Measurements from ENCODE around the gene JPT2.
"Not testable (repeated sequence)": the region's sequence is repeated elsewhere in the genome, so short reads cannot be mapped to it uniquely, and the experiment has no call there.

The JPT2 gene

DNA sequence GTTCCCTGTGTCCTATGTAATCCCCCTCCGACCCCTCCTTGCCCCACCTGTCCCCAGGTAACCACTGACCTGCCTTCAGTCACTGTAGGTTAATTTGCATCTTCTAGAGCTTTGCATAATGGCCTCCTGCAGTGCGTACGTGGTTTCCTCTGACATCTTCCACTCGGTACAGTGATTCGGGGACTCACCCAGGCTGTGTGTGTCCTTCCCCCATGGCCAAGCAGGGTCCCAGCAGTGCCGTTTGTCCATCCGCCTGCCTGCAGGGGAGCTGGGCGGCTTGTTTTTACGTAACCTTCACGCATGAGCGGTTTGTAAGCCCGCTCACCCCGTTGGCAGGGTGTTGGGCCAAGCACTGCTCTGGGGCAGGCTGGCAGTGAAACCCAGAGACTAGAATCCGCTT, 35.9 kb downstream of the JPT2 start:
- peak overlapping the region; percentile 57 for H3K9ac ChIP-seq (ENCODE audit: low read length)
- H3K27me3 ChIP-seq (ENCODE audit: low read length), result no peaks in the 10 kb centered on the region
- TF ChIP-seq, protein P1, sequence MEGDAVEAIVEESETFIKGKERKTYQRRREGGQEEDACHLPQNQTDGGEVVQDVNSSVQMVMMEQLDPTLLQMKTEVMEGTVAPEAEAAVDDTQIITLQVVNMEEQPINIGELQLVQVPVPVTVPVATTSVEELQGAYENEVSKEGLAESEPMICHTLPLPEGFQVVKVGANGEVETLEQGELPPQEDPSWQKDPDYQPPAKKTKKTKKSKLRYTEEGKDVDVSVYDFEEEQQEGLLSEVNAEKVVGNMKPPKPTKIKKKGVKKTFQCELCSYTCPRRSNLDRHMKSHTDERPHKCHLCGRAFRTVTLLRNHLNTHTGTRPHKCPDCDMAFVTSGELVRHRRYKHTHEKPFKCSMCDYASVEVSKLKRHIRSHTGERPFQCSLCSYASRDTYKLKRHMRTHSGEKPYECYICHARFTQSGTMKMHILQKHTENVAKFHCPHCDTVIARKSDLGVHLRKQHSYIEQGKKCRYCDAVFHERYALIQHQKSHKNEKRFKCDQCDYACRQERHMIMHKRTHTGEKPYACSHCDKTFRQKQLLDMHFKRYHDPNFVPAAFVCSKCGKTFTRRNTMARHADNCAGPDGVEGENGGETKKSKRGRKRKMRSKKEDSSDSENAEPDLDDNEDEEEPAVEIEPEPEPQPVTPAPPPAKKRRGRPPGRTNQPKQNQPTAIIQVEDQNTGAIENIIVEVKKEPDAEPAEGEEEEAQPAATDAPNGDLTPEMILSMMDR (IDR thresholded peaks at IDR 0.05; ENCODE audit: insufficient read depth, low read length, poor library complexity, severe bottlenecking), result no peak
- TF ChIP-seq EZH2phosphoT487 (conservative IDR thresholded peaks at IDR 0.05; ENCODE audit: low read length), result no peak
- H3K79me2 ChIP-seq (ENCODE audit: insufficient read depth, low read length), result peaks cover 69% of the 10 kb centered on the region
- peak overlapping the region; percentile 14 for H3K4me3 ChIP-seq (ENCODE audit: insufficient read depth, low read length, poor library complexity, severe bottlenecking)
- H3K4me2 ChIP-seq (ENCODE audit: low read depth, low read length, poor library complexity, severe bottlenecking), result peak overlapping the region; percentile 69
- H3K9me2 ChIP-seq (replicated peaks; ENCODE audit: insufficient read depth, low read length), result no peaks in the 10 kb centered on the region
- no peaks in the 10 kb centered on the region for H3K9me3 ChIP-seq (ENCODE audit: insufficient read depth, low read length)
- H4K20me1 ChIP-seq (ENCODE audit: low read depth, low read length), result no peaks in the 10 kb centered on the region
- H3K27ac ChIP-seq (ENCODE audit: low read depth, low read length), result peak overlapping the region; percentile 68
- peaks cover 16% of the 10 kb centered on the region for H3F3A ChIP-seq (ENCODE audit: insufficient read depth)
- no peak overlapping the region for H2AFZ ChIP-seq (ENCODE audit: low read depth, low read length, severe bottlenecking)
- no peaks in the 10 kb centered on the region for H3K36me3 ChIP-seq (ENCODE audit: low read length)

DNA sequence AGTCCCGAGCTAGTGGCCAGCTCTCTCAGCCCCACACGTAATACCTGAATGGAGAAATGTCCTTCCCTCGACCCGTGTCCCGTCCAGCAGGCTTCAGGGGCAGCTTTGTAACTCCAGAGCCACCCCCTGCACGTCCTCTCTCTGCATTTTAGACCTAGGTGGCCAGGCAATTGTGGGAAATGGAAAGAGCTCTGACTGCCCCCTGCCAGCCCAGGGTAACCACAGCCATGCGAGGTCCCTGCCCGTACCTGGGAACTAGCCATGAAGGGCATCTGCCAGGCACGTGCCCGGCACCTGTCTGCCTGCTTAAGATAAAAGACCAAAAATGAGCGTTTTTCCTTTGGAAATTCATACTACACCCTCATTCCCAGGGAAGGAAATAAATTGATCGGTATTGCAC, 37.1 kb downstream of the JPT2 start:
- H3K9me3 ChIP-seq (ENCODE audit: insufficient read depth, low read length), result no peaks in the 10 kb centered on the region
- no peaks in the 10 kb centered on the region for H3K27me3 ChIP-seq (ENCODE audit: low read length)
- no peak overlapping the region for H3K4me3 ChIP-seq (ENCODE audit: insufficient read depth, low read length, poor library complexity, severe bottlenecking)
- no peak overlapping the region for H3K4me2 ChIP-seq (ENCODE audit: low read depth, low read length, poor library complexity, severe bottlenecking)
- H4K20me1 ChIP-seq (ENCODE audit: low read depth, low read length), result no peaks in the 10 kb centered on the region
- H2AFZ ChIP-seq (ENCODE audit: low read depth, low read length, severe bottlenecking), result no peak overlapping the region
- peaks cover 68% of the 10 kb centered on the region for H3K79me2 ChIP-seq (ENCODE audit: insufficient read depth, low read length)
- H3F3A ChIP-seq (ENCODE audit: insufficient read depth), result peaks cover 16% of the 10 kb centered on the region
- H3K27ac ChIP-seq (ENCODE audit: low read depth, low read length), result no peak overlapping the region
- H3K9me2 ChIP-seq (replicated peaks; ENCODE audit: insufficient read depth, low read length), result no peaks in the 10 kb centered on the region
- no peaks in the 10 kb centered on the region for H3K36me3 ChIP-seq (ENCODE audit: low read length)
- H3K9ac ChIP-seq (ENCODE audit: low read length), result no peak overlapping the region
- TF ChIP-seq, protein P1 (IDR thresholded peaks at IDR 0.05; ENCODE audit: insufficient read depth, low read length, poor library complexity, severe bottlenecking), result no peak
- TF ChIP-seq EZH2phosphoT487 (conservative IDR thresholded peaks at IDR 0.05; ENCODE audit: low read length), result no peak

DNA sequence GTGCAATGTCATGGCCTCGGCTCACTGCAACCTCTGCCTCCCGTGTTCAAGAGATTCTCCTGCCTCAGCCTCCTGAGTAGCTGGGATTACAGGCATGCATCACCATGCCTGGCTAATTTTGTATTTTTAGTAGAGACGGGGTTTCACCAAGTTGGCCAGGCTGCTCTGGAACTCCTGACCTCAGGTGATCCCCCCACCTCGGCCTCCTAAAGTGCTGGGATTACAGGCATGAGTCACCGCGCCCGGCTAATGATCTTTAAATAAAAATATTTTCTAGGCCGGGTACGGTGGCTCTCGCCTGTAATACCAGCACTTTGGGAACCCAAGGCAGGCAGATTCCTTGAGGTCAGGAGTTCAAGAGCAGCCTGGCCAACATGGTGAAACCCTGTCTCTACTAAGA, 40.2 kb downstream of the JPT2 start:
- H3K9ac ChIP-seq (ENCODE audit: low read length); H3K4me3 ChIP-seq (ENCODE audit: insufficient read depth, low read length, poor library complexity, severe bottlenecking); H3K4me2 ChIP-seq (ENCODE audit: low read depth, low read length, poor library complexity, severe bottlenecking); H3K27me3 ChIP-seq (ENCODE audit: low read length); H2AFZ ChIP-seq (ENCODE audit: low read depth, low read length, severe bottlenecking); H4K20me1 ChIP-seq (ENCODE audit: low read depth, low read length); H3K9me3 ChIP-seq (ENCODE audit: insufficient read depth, low read length); H3K9me2 ChIP-seq (replicated peaks; ENCODE audit: insufficient read depth, low read length); H3K36me3 ChIP-seq (ENCODE audit: low read length); H3K27ac ChIP-seq (ENCODE audit: low read depth, low read length): not testable (repeated sequence)
- peaks cover 48% of the 10 kb centered on the region for H3K79me2 ChIP-seq (ENCODE audit: insufficient read depth, low read length)
- peaks cover 15% of the 10 kb centered on the region for H3F3A ChIP-seq (ENCODE audit: insufficient read depth)

DNA sequence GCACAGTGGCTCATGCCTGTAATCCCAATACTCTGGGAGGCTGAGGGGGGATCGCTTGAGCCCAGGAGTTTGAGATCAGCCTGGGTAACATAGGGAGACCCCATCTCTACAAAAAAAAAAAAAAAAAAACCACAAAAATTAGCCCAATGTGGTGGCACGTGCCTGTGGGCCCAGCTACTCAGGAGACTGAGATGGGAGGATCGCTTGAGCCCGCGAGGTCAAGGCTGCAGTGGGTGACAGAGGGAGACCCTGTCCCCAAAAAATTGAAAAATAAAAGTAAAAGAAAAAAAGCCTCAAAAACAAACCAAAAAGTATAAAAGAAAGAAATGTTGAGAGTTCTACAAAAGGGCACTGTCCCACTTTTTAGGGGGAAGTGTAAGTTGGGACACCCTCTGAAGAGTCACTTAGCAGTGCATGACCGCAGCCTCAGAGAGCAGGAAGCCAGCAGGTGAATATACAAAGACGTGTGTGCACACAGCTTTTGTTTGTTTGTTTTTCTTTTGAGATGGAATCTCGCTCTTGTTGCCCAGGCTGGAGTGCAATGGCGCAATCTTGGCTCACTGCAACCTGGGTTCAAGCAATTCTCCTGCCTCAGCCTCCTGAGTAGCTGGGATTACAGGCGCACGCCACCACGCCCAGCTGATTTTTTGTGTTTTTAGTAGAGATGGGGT, 41.6 kb downstream of the JPT2 start:
- not testable (repeated sequence) for H3K4me2 ChIP-seq (ENCODE audit: low read depth, low read length, poor library complexity, severe bottlenecking); H3F3A ChIP-seq (ENCODE audit: insufficient read depth); H3K27ac ChIP-seq (ENCODE audit: low read depth, low read length); H2AFZ ChIP-seq (ENCODE audit: low read depth, low read length, severe bottlenecking); H3K27me3 ChIP-seq (ENCODE audit: low read length); H3K9ac ChIP-seq (ENCODE audit: low read length); H3K36me3 ChIP-seq (ENCODE audit: low read length); H4K20me1 ChIP-seq (ENCODE audit: low read depth, low read length); H3K4me3 ChIP-seq (ENCODE audit: insufficient read depth, low read length, poor library complexity, severe bottlenecking); H3K9me3 ChIP-seq (ENCODE audit: insufficient read depth, low read length); H3K9me2 ChIP-seq (replicated peaks; ENCODE audit: insufficient read depth, low read length)
- peaks cover 45% of the 10 kb centered on the region for H3K79me2 ChIP-seq (ENCODE audit: insufficient read depth, low read length)

Data from SU-DHL-6 (cell line).